ENCODE data around the gene MED25. TPM values are rescaled to one million over a fixed set of nuclear protein-coding genes. Genes with fewer than 3 reads are reported as not detected.

Gene MED25
- polyA plus RNA-seq, 1 of the 3 experiments (the other 2 are of a cell fraction), result 30.2 TPM

DNA sequence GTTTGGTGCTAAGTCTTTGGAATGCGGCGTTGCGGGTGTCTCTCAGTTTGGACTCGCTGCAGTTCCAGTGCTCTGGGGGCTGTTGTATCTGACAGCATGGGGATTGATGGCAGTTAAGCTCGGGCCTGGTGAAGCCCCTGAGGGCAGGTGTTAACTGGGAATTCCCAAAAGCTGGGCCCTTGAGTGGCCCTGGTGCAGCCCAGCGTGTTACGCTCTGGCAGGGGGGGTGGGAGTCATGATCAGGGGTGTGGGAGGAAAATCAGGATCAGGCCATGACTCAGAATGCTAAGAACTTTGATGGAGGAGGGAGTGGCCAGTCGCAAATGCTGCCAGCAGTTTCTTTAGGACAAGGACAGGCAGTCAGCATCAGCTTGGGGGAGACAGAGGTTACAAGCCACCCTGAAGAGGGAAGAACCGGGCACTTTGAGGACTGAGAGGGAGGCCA, 31.7 kb upstream of the MED25 start (continued):
- TF ChIP-seq JUND (IDR thresholded peaks at IDR 0.05) (no peak), MEF2A (IDR thresholded peaks at IDR 0.05; ENCODE audit: borderline replicate concordance, low read depth) (no peak), TCF12 (IDR thresholded peaks at IDR 0.05) (no peak)

GRCh38 chr19:49787746-49788145, 30.3 kb upstream of the MED25 start:
- peaks cover 15 to 25% of the 10 kb centered on the region in 2 experiments for H3K36me3 ChIP-seq (replicated peaks in 1 of 2; ENCODE audit: control insufficient read depth in 1 of 2, insufficient read depth in 2 of 2, low read length in 1 of 2)
- 98% methylated on average over 5 of the region's 5 CpGs for WGBS (ENCODE audit: low lambda C conversion rate)
- POLR2A ChIA-PET, result no interaction called here
- H3K4me2 ChIP-seq, result no peak overlapping the region
- no peak overlapping the region for H2AFZ ChIP-seq (ENCODE audit: low read depth)
- H3K79me2 ChIP-seq (ENCODE audit: insufficient read depth), result peaks cover 14% of the 10 kb centered on the region; the same call in 1 of the 2 replicates
- peaks cover 4% of the 10 kb centered on the region for H3F3A ChIP-seq (replicated peaks; ENCODE audit: insufficient read depth)
- no peak overlapping the region for H3K4me3 ChIP-seq (ENCODE audit: low read depth in 2 of 2, low read length in 1 of 2)
- TF ChIP-seq NRF1 (IDR thresholded peaks at IDR 0.05; ENCODE audit: low read depth, low read length) (no peak), USF1 (IDR thresholded peaks at IDR 0.05; ENCODE audit: borderline replicate concordance, low read depth) (no peak), GATA2 (CRISPR knock-in tag; IDR thresholded peaks at IDR 0.05) (no peak), TAF1 (IDR thresholded peaks at IDR 0.05; ENCODE audit: borderline replicate concordance, low read depth, low read length) (no peak), JUND (IDR thresholded peaks at IDR 0.05) (no peak), NFIC (IDR thresholded peaks at IDR 0.05; ENCODE audit: borderline replicate concordance) (no peak)
- H3K9me2 ChIP-seq, result no peaks in the 10 kb centered on the region
- H3K4me1 ChIP-seq (ENCODE audit: control insufficient read depth in 1 of 2, insufficient read depth in 2 of 2, low read depth in 1 of 2, low read length in 1 of 2), result no peaks in the 10 kb centered on the region
- CTCF ChIA-PET, result no interaction called here
- no peak overlapping the region for H3K27ac ChIP-seq (ENCODE audit: low read depth in 2 of 2, low read length in 1 of 2)
- no peaks in the 10 kb centered on the region for H3K27me3 ChIP-seq (ENCODE audit: insufficient read depth)
- H3K9me3 ChIP-seq, result no peaks in the 10 kb centered on the region
- DNase-seq, result no peak
- H3K9ac ChIP-seq, result no peak overlapping the region
- no peaks in the 10 kb centered on the region for H4K20me1 ChIP-seq (ENCODE audit: insufficient read depth)

DNA sequence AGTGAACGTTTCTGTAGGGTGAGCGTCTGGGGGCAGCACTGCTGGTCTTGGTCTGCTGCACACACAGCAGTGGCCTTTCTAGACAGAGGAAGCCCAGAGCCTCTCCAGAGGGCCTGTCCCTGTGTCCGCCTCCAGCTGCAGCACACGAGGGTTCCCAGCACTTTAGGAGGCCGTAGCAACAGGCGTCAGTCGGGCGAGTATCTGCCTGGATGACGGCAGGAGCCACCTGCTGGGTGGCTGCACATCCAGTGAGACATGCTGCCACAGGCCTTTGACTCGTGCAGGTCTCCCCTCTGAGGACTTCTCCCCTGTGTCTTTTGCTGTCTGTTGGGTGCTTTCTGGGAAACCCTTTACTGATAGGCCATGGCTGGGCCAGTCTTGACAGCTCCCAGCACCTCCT, 29.2 kb upstream of the MED25 start:
- Histone ChIP-seq H2AFZ (ENCODE audit: low read depth) (no peak overlapping the region), H3K9me3 (no peaks in the 10 kb centered on the region), H3K4me3 (ENCODE audit: low read depth in 2 of 2, low read length in 1 of 2) (no peak overlapping the region), H3K27me3 (ENCODE audit: insufficient read depth) (no peaks in the 10 kb centered on the region), H4K20me1 (ENCODE audit: insufficient read depth) (no peaks in the 10 kb centered on the region), H3K36me3 (replicated peaks in 1 of 2; ENCODE audit: control insufficient read depth in 1 of 2, insufficient read depth in 2 of 2, low read length in 1 of 2) (peaks cover 13 to 14% of the 10 kb centered on the region in 2 experiments), H3K79me2 (ENCODE audit: insufficient read depth) (peaks cover 14% of the 10 kb centered on the region; the same call in 1 of the 2 replicates), H3K4me1 (ENCODE audit: control insufficient read depth in 1 of 2, insufficient read depth in 2 of 2, low read depth in 1 of 2, low read length in 1 of 2) (no peaks in the 10 kb centered on the region), H3F3A (replicated peaks; ENCODE audit: insufficient read depth) (peaks cover 4% of the 10 kb centered on the region), H3K9ac (no peak overlapping the region), H3K27ac (ENCODE audit: low read depth in 2 of 2, low read length in 1 of 2) (no peak overlapping the region), H3K9me2 (no peaks in the 10 kb centered on the region), H3K4me2 (no peak overlapping the region)
- WGBS (ENCODE audit: low lambda C conversion rate), result no CpG with 5 or more reads among the region's 10 CpGs
- no peak for TF ChIP-seq RCOR1 (IDR thresholded peaks at IDR 0.05; ENCODE audit: low read length)
- TF ChIP-seq TCF12 (IDR thresholded peaks at IDR 0.05), result no peak
- no peak for TF ChIP-seq GABPA (IDR thresholded peaks at IDR 0.05; ENCODE audit: low read depth)
- TF ChIP-seq CHD2 (IDR thresholded peaks at IDR 0.05; ENCODE audit: low read length, partially characterized antibody), result no peak
- CTCF ChIA-PET, result no interaction called here
- POLR2A ChIA-PET, result no interaction called here
- DNase-seq, result no peak

DNA sequence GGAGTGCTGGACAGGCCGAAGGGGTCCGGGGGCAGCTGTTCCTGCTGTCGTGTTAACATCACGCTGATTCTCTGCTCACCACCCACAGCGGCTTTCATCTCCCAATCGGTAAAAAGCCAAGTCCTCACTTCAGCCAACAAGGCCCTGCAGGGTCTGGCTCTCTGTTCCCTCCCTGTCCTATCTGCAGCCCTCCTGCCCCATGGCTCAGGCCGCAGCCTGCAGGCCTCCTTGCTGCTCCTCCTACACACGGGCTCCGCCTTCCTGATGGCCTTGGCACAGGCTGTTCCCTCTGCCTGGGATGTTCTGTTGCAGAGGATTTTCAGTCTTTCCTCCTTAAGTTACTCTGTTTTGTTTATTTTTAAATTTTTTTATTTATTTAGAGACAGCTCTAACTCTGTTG, 27.2 kb upstream of the MED25 start:
- WGBS (ENCODE audit: low lambda C conversion rate), result 96% methylated on average over 9 of the region's 9 CpGs
- Histone ChIP-seq H4K20me1 (ENCODE audit: insufficient read depth) (no peaks in the 10 kb centered on the region), H2AFZ (ENCODE audit: low read depth) (no peak overlapping the region), H3K79me2 (ENCODE audit: insufficient read depth) (peaks cover 14% of the 10 kb centered on the region; the same call in 1 of the 2 replicates), H3K4me1 (ENCODE audit: control insufficient read depth in 1 of 2, insufficient read depth in 2 of 2, low read depth in 1 of 2, low read length in 1 of 2) (no peaks in the 10 kb centered on the region), H3K4me3 (ENCODE audit: low read depth in 2 of 2, low read length in 1 of 2) (no peak overlapping the region), H3K9ac (no peak overlapping the region), H3F3A (replicated peaks; ENCODE audit: insufficient read depth) (no peaks in the 10 kb centered on the region), H3K27me3 (ENCODE audit: insufficient read depth) (no peaks in the 10 kb centered on the region), H3K9me3 (no peaks in the 10 kb centered on the region), H3K9me2 (no peaks in the 10 kb centered on the region), H3K36me3 (replicated peaks in 1 of 2; ENCODE audit: control insufficient read depth in 1 of 2, insufficient read depth in 2 of 2, low read length in 1 of 2) (peaks cover 9 to 19% of the 10 kb centered on the region in 2 experiments), H3K27ac (ENCODE audit: low read depth in 2 of 2, low read length in 1 of 2) (no peak overlapping the region), H3K4me2 (no peak overlapping the region)
- CTCF ChIA-PET, result no interaction called here
- DNase-seq, result no peak
- POLR2A ChIA-PET, result no interaction called here
- TF ChIP-seq, protein P1, sequence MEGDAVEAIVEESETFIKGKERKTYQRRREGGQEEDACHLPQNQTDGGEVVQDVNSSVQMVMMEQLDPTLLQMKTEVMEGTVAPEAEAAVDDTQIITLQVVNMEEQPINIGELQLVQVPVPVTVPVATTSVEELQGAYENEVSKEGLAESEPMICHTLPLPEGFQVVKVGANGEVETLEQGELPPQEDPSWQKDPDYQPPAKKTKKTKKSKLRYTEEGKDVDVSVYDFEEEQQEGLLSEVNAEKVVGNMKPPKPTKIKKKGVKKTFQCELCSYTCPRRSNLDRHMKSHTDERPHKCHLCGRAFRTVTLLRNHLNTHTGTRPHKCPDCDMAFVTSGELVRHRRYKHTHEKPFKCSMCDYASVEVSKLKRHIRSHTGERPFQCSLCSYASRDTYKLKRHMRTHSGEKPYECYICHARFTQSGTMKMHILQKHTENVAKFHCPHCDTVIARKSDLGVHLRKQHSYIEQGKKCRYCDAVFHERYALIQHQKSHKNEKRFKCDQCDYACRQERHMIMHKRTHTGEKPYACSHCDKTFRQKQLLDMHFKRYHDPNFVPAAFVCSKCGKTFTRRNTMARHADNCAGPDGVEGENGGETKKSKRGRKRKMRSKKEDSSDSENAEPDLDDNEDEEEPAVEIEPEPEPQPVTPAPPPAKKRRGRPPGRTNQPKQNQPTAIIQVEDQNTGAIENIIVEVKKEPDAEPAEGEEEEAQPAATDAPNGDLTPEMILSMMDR (IDR thresholded peaks at IDR 0.05), result no peak
- TF ChIP-seq USF1 (IDR thresholded peaks at IDR 0.05; ENCODE audit: borderline replicate concordance, low read depth) (no peak), SMC3 (IDR thresholded peaks at IDR 0.05; ENCODE audit: low read depth, low read length) (no peak), GATA2 (CRISPR knock-in tag; IDR thresholded peaks at IDR 0.05) (no peak), YY1 (IDR thresholded peaks at IDR 0.05; ENCODE audit: low read depth) (no peak), MEF2A (IDR thresholded peaks at IDR 0.05; ENCODE audit: borderline replicate concordance, low read depth) (no peak), CHD2 (IDR thresholded peaks at IDR 0.05; ENCODE audit: low read length, partially characterized antibody) (no peak)
- TF ChIP-seq, protein P2, sequence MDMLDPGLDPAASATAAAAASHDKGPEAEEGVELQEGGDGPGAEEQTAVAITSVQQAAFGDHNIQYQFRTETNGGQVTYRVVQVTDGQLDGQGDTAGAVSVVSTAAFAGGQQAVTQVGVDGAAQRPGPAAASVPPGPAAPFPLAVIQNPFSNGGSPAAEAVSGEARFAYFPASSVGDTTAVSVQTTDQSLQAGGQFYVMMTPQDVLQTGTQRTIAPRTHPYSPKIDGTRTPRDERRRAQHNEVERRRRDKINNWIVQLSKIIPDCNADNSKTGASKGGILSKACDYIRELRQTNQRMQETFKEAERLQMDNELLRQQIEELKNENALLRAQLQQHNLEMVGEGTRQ (IDR thresholded peaks at IDR 0.05; ENCODE audit: borderline replicate concordance, low read depth, low read length), result no peak
